ENCODE results near the gene DUOXA2.
"Not testable (repeated sequence)": the region's sequence is repeated elsewhere in the genome, so short reads cannot be mapped to it uniquely, and the experiment has no call there.

DUOXA2 gene

DNA sequence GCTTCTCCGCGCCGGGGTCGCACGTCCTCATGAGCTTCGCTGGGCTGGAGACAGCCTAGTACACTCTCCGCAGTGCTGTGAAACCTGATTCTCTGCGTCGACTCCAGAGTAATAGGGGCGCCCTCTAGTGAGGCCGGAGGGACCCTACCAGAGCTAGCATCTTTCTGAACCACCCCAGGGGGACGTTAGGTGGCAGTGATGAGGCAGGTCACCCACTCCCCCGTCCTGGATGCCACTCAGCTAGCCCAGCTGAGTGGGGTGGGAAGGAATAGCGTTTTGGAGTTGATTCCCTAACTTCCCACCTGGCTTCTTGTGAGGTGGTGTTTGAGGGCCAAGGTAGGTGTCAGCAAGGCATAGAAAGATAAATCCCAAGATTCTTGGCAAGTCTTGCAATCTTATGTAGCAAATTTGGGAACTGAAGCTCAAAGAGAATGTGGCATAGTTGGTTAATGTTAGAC, 4.0 kb downstream of the DUOXA2 start:
- DNase-seq: peak; percentile 48

DNA sequence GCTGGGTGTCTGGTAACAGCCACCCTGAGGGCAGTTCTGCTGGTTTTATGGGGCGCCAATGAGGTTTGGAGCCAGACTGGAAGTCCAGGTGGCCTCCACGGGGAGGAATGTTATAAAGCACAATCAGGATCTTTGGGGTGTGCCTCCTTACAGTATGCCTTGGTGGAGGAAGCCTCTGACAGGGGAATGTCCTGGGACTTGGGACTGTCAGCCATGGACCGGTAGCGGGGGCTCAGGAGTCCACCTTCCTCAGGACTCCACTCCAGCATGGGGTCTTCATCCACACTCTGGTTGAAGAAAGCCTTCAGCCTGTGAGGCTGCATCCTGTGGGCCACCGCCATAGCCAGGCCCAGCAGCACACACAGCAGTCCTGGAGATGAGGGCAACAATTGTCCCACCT, 4.9 kb downstream of the DUOXA2 start:
- no peak for DNase-seq

DNA sequence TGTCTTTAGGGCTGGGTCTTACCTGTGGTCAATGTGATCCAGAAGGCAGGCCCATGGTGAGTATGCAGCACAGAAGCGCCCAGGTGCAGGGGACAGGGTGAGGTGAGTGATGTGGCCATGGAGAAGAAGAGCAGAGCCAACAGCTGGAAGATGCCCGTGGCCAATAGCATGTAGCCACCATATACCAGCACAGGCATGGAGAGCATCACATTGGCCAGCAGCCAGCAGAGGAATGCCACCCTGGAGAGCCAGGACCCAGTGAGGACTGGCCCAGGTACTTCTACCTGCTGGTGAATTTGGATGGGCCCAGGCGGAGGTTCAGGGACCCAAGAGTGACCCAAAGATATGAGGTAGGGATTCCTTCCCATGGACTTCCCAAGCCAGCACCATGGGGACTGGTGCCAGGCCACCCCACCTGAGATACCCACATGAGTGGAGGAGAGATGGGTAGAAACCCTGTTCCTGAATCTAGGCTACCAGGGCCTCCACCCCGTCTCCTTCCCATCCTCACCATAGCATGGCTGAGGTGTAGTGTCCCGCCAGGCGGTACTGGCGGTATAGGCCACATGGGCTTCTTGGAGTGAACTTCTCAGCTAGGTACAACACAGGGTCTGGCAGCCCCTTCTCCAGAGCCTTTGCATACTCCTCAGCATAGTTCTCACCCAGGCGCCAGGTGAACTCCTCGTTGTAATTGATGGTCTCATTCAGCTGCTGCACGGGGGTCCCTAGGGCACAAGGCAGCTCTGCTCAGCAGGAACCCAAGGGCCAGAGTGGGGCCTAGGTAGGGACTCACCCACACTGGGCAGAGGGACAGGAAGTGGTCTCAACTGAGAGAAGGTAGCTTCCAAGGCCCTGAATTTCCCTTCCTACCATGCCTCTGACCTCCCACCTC, 6.2 kb downstream of the DUOXA2 start:
- no peak for DNase-seq

DNA sequence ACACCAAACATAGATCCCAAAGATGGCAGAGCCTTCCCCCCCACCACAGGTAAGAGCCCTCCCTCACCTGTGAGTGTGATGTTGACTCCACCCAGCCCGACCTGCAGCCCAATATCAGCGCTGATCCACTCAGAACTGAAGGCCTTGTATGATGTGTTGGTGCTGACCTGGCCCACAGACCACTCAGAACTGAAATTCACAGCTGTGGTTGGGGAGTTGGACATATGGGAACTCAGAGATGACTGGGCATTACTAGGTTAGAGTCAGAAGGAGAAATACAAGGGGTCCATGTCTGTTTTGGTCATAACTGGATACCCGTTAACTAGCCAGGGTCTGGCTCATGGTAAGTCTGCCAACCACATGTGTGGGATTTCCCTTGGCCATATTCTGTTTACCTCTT, 6.9 kb downstream of the DUOXA2 start:
- no peak for DNase-seq

DNA sequence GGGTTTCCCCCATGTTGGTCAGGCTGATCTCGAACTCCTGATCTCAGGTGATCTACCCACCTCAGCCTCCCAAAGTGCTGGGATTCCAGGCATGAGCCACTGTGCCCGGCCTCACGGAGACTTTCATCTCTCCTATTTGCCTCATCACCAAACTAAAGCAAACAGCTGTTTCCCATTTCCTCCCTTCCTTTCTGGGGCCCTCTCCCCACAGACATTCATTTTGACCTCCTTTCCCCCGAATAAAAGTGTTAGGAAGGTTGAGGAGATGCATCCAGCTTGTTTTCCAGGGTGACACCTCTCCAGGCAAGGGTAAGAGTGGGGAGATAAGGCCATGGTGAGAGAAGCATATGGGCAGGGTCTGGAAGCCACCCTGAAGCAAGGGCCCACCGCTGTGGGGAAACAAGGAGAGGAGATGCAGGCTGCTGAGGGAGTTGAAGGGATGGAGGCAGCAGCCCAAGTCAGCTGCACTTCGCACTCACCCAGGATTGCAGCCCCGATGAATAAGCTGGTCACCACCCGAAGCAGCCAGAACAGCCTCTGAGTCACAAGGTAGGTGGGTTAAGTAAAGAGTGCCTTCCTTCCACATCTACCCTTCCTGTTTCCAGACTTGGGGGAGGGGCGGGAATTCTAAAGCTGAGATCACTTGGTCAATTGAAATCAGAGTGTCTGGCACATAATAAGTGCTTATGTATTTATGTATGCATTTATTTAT, 7.7 kb downstream of the DUOXA2 start:
- DNase-seq: no peak

DNA sequence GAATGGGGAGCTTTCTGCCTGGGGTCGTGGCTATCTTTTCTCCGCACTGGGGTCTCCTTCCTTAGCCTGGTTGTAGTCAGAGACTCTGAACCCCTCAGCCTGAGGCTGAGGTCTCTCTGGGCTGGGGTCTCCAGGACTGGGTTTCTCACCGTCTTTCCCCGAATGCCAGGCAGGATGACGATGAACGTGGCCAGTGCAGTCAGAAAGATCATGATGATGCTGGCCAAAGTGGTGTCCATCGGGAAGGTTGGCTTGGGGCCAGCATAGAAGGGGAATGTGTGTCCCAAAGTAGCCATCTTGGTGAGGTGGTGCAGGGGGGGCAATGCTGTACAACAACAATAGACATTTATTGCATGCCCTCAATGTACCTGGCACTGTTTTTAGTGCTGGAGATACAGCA, 8.6 kb downstream of the DUOXA2 start:
- no peak for DNase-seq

DNA sequence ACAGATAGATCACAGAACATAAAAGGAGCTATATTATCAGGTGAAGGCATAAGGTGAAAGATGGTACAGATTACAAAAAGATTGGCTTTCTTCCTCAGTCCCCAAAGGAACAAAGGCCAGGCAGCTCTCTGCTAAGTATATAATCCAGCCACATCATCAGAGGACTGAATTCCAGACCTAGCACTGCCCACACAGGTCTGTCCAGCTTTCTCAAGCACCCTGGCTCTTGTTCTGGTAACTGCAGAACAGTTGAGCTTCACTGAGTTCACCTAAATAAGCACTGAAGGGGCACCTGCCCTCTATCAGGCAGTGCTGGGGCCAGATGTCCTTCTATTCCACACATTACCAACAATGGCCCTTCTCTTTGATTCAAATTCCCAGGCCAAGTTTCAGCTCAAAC, 9.3 kb downstream of the DUOXA2 start:
- DNase-seq: no peak

DNA sequence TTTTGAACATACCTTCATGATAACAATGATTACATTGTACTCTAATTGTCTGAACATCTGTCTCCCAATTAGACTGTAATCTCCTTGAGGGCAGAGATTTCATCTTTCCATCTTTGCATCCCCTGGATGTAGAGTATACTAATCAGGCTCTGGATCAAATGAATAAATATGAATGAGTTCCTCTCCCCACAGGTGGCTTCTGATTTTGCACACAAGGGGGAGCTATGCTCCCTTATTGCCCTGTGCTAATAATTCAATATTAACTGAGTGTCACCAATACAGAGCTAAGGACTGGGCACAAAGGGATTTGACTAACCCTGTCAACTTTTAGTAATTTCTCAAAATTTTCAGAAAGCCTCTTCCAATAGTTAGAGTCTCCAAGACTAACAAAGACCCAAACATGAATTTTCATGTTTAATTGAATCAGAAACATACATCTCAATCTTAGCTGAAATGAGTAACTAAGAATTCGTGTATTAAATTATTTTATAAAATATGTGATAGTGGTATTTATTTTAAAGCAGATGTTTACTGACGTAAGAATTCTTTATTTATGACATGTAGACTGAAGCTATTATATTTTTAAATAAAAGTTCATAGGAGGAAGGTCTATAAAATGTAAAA, 12.5 kb downstream of the DUOXA2 start:
- no peak for DNase-seq

DNA sequence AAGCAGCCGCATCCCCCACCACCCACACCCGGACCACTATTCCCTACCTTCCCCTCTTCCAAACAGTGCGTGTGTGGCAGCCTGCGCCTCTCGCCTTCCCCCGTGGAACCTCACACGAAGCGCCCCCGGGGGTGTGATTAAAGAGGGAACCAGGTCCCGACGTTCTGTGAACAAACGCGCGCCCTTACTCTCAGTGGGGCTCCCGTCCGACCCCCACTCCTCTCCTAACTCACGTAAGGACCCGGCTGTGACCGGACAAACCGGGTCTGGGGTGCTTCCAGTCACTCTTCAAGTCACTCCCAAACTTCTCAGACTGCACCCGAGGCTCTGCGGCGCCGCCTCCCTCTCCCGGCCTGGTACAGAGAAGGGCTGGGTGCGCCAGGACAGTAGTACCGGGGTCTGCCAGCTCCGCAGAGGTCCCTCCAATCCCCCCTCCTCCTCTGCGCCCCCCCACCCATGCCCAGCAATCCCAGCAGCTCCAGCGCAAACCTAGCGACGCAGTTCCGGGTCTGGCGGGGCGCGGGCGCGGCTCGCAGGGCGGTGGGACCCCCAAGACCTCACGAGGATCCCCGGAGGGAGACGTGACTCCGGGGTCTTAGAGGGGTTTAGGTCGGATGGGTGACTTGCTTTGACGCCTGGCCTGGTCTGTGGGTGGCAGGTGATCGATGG, 15.0 kb downstream of the DUOXA2 start:
- no peak for DNase-seq

DNA sequence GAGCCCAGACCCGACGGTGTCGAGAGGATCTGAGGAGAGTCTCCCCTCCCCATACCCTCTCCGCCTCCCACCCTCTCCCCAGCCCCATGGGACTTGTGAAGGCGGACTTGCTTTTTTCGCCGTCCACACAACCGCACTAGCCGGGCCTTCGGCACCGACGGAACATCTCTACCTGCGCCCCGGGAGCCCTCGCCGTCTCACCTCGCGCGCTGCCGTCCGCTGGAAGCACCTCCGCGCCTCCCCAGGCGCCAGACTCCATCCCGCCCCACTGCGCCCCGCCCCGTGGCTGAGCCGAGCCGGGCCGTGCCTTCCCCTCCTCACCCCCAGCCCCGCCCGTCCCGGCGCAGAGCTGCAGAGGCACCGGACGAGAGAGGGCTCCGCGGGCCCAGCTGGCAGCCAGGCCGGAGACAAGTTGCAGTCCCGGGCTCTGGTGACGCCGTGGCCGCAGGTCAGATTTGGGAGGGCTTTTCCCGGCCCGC, 15.6 kb downstream of the DUOXA2 start, which contains the start of the genes DUOX1 and DUOXA1:
Gene DUOX1 (plus strand): TSS at position 344 of the 479 bp plus-strand sequence. CDS start 1,973 bp downstream, outside the sequence.
Gene DUOXA1 (minus strand): TSS at position 229 of the 479 bp plus-strand sequence. CDS start 6,865 bp downstream, outside the sequence.
- no peak for DNase-seq

DNA sequence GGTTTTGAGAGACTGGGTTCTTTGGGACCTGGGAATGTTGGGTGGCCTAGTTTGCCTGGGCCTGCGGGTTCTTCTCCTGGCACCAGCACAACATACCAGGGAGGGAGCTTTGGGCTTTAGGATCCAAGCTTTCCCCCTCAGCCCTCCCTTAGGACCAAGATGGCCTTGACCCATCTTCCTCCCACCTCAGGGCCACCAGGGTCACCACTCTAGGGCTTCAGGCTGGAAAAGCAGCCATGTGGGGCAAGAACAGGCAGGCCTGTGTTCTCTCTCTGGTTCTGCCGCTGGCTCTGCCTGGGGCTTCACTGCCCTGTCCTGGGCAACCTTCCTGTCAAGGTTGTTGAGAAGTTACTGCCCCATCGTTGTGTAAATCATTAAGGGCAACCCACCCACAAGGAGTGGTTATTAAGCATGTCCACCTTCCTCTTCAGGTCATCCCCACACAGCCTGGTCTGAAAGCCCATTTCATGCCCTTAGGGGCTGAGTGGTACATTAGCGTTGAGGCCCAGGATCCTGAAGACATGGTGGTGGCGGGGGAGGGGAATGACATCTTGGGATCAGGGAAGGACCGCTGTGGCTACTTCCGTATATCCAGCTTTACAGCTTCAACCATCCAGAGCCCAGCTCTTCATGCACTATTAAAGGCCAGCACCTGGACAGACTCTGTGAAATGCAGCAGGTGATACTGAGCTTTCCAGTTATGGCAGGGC, 16.3 kb downstream of the DUOXA2 start:
- no peak for DNase-seq

DNA sequence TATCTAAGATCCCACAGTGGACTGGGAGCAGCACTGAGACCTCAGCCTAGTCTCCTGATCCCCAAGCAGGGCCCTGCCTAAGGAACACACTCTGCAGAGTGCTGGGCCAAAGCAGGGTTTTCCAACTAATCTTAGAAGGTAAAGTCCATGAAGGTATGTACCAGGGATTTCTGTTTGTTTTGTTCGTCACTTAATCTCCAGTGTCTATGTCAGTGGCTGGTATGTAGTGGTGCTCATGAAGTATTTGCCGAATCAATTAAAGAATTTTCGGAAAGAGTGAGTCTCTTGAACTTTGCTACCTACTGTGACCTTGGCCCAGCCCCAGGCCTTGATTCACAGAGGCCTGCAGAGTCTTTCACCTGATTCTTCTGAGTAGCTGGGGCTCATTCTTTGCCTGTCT, 17.4 kb downstream of the DUOXA2 start:
- no peak for DNase-seq

DNA sequence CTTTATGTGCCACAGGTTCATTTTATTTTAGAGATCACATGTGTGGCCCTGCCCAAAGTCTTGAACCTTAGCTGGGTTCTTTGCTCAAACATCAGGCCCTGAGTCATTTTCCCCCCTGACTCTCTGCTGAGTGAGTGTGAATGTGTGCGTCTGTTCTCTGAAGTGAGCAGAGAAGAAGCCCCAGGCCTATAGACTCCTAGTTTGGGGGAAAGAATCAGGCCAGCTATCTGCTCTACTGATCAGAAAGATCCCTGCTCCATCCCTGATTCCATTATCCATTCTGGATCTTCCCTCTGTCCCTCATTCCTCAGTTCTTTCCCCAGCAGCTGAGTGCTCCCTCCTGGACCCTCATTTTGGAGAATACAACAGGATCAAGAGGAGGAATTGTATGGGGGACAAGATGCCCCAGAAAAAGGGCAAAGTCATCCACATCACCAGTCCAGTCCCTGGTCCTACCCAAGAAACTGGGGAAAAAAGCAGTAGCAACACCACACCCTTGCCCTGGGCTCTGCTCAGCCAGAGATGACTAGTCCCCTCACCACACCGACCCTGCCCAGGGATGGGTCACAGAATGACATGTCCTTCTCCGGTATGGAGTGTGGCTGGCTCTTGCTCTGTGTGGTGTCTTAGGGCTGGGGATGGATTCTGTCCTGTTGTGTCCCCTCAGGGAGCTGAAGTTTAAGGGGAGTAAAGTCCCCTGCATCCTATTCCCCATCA, 18.9 kb downstream of the DUOXA2 start:
- DNase-seq: no peak

DNA sequence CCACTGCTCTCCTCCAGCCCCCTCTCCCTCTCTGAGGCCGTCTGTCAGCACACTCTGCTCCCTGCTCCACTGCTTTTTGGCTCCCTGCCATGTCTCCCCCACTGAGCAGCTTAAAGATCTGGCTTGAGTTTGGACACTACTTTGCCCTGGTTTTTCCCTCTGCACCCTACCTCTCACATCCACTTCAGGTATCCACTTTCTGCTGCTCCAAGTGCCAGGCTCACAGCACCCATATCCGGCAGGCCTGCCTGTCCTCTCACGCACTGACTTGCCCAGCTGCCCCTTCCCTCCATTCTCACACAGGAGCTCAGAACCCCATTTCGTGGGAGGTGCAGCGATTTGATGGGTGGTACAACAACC, 19.4 kb downstream of the DUOXA2 start:
- no peak for DNase-seq

DNA sequence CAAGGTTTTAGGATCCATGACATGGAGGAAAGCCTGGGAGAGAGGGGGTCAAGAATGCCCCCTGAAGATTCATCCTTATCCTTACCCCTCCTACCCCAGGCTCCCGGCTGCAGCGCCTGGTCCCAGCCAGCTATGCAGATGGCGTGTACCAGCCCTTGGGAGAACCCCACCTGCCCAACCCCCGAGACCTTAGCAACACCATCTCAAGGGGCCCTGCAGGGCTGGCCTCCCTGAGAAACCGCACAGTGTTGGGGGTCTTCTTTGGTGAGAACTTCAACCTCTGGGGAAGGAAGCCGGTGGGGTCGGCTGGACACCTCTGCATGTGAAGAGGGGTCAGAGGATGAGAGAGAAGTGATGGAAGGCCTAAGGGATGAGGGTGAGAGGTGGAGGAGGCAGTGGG, 19.9 kb downstream of the DUOXA2 start:
- no peak for DNase-seq

DNA sequence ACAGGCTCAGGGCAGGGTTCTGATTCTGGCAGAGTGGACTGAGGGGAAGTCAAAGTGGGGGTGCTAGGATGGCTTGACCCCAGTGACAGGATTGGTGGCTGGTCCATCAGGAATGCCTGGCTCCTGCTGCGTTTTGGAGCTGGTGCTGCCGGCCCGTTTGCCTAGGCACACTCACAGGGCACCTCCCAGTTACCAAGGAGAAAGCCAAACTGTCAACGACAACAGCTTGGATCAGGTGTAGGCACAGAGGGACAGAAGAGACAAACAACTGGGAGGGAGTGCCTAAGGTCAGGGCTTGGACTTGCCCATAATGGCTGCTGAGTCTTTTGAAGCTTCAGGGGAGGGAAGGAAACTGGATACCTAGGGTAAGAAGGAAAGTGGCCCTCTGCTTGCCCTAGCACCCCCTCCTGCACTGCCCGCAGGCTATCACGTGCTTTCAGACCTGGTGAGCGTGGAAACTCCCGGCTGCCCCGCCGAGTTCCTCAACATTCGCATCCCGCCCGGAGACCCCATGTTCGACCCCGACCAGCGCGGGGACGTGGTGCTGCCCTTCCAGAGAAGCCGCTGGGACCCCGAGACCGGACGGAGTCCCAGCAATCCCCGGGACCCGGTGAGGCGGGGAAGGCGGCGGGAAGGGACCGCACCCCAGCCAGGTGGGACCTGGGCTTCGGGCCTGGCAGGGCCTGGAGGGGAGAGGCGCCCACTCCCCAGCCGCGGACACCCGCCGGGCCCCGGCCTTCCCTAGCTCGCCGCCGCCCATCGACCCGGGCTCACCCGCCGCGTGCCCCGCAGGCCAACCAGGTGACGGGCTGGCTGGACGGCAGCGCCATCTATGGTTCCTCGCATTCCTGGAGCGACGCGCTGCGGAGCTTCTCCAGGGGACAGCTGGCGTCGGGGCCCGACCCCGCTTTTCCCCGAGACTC, 20.8 kb downstream of the DUOXA2 start:
- DNase-seq: no peak

DNA sequence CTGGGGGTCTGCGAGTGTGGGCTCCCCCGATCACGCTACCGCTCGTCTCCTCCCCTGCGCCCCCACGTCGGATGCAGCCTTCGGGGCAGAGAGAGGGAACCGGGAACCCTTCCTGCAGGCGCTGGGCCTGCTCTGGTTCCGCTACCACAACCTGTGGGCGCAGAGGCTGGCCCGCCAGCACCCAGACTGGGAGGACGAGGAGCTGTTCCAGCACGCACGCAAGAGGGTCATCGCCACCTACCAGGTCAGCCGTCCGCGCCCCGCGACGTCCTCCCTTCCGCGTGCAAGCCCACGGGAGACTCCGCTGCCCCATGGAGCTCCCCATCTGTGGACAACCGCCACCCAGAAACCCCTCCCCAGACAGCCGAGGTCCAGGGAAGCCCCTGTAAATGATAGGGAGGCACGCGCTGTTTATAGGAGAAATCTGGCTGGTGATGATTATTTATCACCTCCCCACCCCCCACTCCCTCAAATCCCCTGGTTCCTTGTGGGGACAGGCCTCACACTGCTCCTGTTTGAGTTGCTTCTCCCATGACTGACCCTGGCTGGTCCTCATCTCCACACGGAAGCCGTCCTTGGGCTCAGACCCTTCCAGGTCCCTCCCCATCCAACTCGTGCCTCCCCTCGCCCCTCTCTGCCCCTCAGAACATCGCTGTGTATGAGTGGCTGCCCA, 21.7 kb downstream of the DUOXA2 start:
- not testable (repeated sequence) for DNase-seq

DNA sequence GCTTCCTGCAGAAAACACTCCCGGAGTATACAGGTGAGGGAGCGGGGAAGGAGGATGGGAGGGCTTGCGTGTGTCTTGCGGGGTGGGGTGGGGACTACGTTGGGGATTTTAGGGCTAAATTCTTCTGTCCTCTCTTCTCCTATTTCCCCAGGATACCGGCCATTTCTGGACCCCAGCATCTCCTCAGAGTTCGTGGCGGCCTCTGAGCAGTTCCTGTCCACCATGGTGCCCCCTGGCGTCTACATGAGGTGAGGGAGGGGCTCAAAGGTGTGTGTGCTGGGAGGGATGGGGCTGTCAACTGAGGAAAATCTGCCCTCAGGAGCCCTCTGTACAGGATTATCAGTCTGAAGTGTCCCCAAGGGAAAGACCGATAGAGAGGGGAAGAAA, 22.2 kb downstream of the DUOXA2 start:
- no peak for DNase-seq

DNA sequence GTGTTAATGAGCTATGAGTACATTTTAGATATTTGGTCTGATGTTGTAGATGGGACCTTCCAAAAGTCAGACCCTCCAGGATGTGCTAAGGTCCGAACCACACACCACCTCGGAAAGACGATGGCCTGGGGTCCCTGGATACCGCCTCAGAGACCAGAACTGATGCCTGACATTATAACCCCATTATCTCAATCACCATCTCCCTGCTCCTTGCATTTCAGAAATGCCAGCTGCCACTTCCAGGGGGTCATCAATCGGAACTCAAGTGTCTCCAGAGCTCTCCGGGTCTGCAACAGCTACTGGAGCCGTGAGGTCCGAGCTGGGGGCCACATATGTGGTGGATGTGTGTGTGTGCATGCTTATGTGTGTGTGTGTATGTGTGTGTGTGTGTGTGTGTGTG, 23.6 kb downstream of the DUOXA2 start:
- no peak for DNase-seq
